H7 (cell line): ENCODE results near the gene CBX4. TPM values are rescaled to one million over a fixed set of nuclear protein-coding genes. Genes with fewer than 3 reads are reported as not detected.

ENCODE experiments used
- DNase-seq: peaks from one replicate; pipeline ENCODE4 v3.0.0; 2012
- H3K27me3 ChIP-seq: 2 replicates; pipeline ENCODE4 v1.6.0; 2011; ENCODE audit warnings: mild to moderate bottlenecking, low read length; ENCODE audit not compliant: control insufficient read depth, insufficient read depth
- H3K36me3 ChIP-seq: replicated peaks from 2 replicates; pipeline ENCODE4 v1.5.1; 2011; ENCODE audit warnings: low read length; ENCODE audit not compliant: control insufficient read depth, insufficient read depth
- H3K4me3 ChIP-seq: 2 replicates; pipeline ENCODE4 v1.5.1; 2011; ENCODE audit warnings: low read depth, mild to moderate bottlenecking, control low read depth, low read length, moderate library complexity; ENCODE audit not compliant: insufficient read depth
- total RNA-seq: library from RNA; depleted of rRNA; stranded (reverse); fragments of >200 nt; shearing (Covaris generic); gene quantifications from 2 replicates; pipeline ENCODE4 v1.2.3, GENCODE V29; 2014

CBX4 gene
- total RNA-seq, 1 experiment from 2014 or later, result 6.4 TPM

DNA sequence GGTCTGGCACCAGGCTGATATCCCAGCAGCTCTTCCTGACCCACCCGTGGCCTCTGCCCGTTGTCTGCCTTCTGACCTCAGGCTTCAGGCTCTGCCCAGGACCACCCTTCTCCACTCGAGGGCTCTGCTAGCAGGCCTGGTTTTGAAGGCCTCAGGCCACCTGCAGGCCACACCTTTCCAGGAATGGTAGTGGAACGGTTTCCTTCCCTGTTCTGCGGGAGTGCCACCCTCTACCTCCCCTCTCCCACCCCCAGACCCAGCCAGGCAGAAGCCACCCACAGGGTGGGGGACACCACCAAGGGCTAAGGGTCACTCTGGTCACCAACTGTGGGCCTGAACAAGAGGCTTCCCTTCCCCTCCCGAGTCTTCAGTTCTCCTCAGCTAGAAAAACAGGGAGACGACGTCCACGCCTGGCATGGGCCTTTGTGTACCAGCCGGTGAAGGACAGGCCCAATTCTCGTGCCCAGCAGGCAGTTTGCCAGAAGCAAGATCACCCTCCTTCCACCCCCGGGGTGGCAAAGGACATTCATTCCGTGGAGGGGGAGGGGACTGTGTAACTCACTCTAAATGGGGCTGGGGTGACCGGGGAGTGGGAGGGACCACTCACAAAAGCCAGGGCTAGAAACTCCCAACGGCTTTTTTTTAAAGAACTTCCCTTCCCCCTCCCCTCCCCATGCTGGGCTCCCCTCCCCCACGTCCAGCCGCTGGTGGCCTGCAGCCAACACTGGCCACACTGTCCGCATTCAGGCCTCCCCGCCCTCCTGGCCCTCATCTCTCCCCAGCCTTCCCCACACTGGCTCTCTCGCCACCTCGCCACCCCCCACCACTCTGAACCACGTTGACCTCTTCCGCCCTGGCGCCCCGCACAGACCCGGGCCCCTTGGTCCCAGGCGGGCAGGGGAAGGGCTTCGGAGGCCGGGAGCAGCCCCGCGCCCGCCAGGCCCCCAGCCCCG is 7.7 kb downstream of the CBX4 start:
- peaks cover 76% of the 10 kb centered on the region for H3K27me3 ChIP-seq
- DNase-seq, result peak; percentile 86
- no peaks in the 10 kb centered on the region for H3K36me3 ChIP-seq
- H3K4me3 ChIP-seq, result peak overlapping the region; percentile 33

DNA sequence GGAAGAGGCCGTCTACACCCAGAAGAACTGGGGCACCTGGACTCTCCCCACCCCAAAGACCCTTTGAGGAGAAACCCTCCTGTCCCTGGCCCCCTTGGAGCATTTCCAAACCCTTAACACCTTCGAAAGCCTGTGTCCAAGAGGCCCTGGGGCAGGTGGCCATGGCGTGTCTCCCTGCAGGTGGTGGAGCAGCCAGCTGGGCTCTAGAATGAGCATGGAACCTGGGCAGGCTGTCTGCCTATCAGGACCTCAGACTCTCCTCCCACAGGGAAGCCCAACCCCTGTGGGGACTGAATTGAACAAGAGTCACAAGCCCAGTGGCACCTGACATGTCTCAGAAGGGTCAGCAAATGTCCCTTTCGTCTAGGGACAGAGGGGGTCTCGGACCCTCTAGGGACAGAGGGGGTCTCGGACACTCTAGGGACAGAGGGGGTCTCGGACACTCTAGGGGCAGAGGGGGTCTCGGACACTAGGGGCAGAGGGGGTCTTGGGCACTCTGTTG is 8.4 kb downstream of the CBX4 start:
- Histone ChIP-seq H3K36me3 (no peaks in the 10 kb centered on the region), H3K4me3 (no peak overlapping the region), H3K27me3 (peaks cover 79% of the 10 kb centered on the region)
- DNase-seq, result no peak

DNA sequence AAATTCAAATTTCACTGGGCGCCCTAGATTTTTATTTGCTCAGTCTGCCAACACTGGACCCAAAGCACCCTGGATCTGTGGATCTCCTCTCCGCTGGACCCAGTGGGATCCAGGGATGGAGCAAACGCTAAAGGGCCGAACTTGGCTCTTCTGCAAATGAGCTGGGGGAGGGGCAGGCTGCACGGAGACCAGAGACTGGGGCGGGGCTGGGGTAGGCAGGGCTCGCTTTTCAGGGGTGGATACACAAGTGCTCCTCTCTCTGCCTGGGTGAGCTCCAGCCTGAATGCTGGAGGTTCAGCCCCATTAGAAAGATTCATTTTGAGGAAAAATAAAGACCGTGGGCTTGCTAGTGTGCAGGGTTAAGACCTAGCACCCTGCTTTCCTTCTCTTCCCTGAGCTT is 8.9 kb downstream of the CBX4 start:
- Histone ChIP-seq H3K4me3 (no peak overlapping the region), H3K27me3 (peaks cover 78% of the 10 kb centered on the region), H3K36me3 (no peaks in the 10 kb centered on the region)
- peak; percentile 69 for DNase-seq

- Histone ChIP-seq H3K36me3 (no peaks in the 10 kb centered on the region), H3K27me3 (peaks cover 74% of the 10 kb centered on the region), H3K4me3 (no peak overlapping the region)
- no peak for DNase-seq
Measured at GRCh38 chr17:79829457-79829856, 9.8 kb downstream of the CBX4 start.

DNA sequence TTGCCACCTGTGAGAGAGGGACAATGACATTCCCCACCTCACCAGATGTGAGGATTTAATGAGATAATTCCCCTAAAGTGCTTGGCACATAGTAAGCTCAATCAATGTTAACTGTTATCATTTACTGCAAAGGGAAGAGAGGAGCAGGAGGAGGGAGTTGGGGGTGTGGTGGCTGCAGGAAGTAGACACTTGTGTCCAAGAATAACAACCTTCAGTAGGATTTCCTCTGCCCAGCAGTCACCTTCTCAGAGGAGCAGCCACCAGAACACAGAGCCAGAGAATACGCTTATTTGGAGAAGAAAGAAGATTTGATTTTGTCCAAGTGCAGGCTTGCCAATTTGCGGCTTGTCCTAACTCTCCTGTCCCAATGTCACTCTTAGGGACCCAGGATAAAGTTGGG is 10.2 kb downstream of the CBX4 start:
- H3K36me3 ChIP-seq, result no peaks in the 10 kb centered on the region
- H3K4me3 ChIP-seq, result no peak overlapping the region
- DNase-seq, result no peak
- H3K27me3 ChIP-seq, result peaks cover 69% of the 10 kb centered on the region

GRCh38 chr17:79826841-79827578 is 12.2 kb downstream of the CBX4 start:
- DNase-seq, result no peak
- H3K36me3 ChIP-seq, result no peaks in the 10 kb centered on the region
- peaks cover 51% of the 10 kb centered on the region for H3K27me3 ChIP-seq
- H3K4me3 ChIP-seq, result no peak overlapping the region

GRCh38 chr17:79826204-79826680 is 13.0 kb downstream of the CBX4 start:
- DNase-seq, result no peak
- Histone ChIP-seq H3K4me3 (no peak overlapping the region), H3K27me3 (peaks cover 49% of the 10 kb centered on the region), H3K36me3 (no peaks in the 10 kb centered on the region)

- no peaks in the 10 kb centered on the region for H3K36me3 ChIP-seq
- H3K27me3 ChIP-seq, result peaks cover 46% of the 10 kb centered on the region
- DNase-seq, result no peak
- H3K4me3 ChIP-seq, result no peak overlapping the region
Measured at GRCh38 chr17:79825580-79825921, 13.7 kb downstream of the CBX4 start.

GRCh38 chr17:79824893-79825579 is 14.2 kb downstream of the CBX4 start:
- DNase-seq, result no peak
- H3K27me3 ChIP-seq, result peaks cover 44% of the 10 kb centered on the region
- H3K36me3 ChIP-seq, result no peaks in the 10 kb centered on the region
- no peak overlapping the region for H3K4me3 ChIP-seq

DNA sequence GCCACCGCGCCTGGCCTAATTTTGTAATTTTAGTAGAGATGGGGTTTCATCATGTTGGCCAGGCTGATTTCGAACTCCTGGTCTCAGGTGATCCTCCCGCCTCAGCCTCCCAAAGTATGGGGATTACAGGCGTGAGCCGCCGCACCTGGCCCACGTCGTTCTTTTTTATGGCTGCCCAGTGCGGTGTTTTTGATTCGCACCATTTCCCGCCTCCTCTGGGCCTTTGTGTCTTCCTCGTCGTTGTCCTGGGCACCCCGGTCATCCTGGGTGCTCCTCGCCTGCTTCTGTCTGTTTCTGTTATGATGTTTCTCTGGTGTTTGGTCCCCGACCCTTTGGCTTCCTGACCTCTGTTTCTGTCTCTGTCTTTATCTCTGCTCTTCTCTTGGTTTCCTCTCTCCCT is 15.0 kb downstream of the CBX4 start:
- Histone ChIP-seq H3K4me3 (no peak overlapping the region), H3K27me3 (peaks cover 43% of the 10 kb centered on the region), H3K36me3 (no peaks in the 10 kb centered on the region)
- no peak for DNase-seq

DNA sequence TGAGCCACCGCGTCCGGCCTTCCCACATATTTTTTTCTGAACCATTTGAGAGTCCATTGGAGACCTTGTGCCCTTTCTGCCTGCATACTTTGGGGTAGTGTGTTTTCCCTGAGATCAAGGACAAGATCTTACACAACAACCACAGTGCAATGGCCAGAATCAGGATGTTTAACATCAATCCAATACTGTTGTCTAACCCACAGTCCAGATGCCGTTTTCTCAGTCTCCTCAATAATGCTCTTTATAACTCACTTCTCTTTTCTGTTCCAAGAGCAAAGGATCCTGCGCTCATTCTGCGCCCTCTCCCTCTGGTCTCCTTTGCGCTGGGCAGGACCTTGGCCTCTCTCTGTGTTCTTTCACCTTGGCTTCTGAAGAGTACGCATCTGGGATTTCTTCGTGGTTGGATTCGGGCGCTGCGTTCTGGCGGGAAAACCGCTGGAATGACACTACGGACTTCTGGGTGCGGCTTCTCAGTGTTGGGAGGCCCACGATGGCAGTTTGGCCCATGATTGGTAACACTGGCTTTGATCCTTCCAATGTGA is 16.6 kb downstream of the CBX4 start:
- Histone ChIP-seq H3K36me3 (no peaks in the 10 kb centered on the region), H3K4me3 (no peak overlapping the region), H3K27me3 (peaks cover 55% of the 10 kb centered on the region)
- no peak for DNase-seq

GRCh38 chr17:79821331-79822095 is 17.7 kb downstream of the CBX4 start:
- Histone ChIP-seq H3K27me3 (peaks cover 64% of the 10 kb centered on the region), H3K4me3 (no peak overlapping the region), H3K36me3 (no peaks in the 10 kb centered on the region)
- DNase-seq, result no peak

DNA sequence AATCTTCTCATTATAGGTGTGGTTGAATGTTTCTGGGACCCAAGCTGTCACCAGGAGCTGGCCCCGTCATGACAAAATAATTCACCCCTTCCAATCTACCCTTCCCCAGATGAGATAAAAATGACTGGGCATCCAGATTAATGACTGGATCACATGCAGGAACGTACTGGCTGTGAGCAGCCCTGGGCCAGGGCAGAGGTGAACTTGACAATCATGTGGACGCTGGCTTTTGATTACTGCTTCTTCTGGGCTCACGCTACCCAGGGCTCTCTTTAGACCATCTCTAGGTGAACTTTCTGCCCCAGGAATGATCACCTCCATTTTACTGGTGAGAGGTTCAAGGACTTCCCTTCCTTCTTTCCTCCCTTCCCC is 18.3 kb downstream of the CBX4 start:
- Histone ChIP-seq H3K4me3 (no peak overlapping the region), H3K36me3 (no peaks in the 10 kb centered on the region), H3K27me3 (peaks cover 64% of the 10 kb centered on the region)
- DNase-seq, result no peak
